Measurements from ENCODE around the gene TP53INP2. TPM values are rescaled to one million over a fixed set of nuclear protein-coding genes. Genes with fewer than 3 reads are reported as not detected.

TP53INP2 gene
- total and polyA plus RNA-seq, 9 of the 15 experiments (the other 6 are each of a cell fraction or from before 2014, with no cell fraction given): 0.43 to 5.0 (median 1.3) TPM

DNA sequence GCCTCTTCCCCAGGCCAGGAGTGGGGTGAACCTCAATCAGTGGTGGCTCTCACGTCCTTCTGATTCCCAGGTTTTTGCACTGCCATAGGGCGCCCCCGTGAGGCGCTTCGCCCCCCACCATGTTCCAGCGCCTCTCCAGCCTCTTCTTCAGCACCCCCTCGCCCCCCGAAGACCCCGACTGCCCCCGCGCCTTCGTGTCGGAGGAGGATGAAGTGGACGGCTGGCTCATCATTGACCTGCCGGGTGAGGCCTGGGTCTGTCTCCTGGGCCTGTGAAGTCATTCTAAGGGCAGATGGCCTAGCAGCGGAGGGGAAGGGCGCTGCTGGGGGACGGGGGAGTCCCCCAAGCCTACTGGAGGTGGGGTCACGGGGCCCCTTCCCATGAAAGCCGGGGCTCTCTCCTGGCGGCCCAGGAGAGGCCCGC is 4.5 kb downstream of the TP53INP2 start (continued):
- TF ChIP-seq, protein P1, sequence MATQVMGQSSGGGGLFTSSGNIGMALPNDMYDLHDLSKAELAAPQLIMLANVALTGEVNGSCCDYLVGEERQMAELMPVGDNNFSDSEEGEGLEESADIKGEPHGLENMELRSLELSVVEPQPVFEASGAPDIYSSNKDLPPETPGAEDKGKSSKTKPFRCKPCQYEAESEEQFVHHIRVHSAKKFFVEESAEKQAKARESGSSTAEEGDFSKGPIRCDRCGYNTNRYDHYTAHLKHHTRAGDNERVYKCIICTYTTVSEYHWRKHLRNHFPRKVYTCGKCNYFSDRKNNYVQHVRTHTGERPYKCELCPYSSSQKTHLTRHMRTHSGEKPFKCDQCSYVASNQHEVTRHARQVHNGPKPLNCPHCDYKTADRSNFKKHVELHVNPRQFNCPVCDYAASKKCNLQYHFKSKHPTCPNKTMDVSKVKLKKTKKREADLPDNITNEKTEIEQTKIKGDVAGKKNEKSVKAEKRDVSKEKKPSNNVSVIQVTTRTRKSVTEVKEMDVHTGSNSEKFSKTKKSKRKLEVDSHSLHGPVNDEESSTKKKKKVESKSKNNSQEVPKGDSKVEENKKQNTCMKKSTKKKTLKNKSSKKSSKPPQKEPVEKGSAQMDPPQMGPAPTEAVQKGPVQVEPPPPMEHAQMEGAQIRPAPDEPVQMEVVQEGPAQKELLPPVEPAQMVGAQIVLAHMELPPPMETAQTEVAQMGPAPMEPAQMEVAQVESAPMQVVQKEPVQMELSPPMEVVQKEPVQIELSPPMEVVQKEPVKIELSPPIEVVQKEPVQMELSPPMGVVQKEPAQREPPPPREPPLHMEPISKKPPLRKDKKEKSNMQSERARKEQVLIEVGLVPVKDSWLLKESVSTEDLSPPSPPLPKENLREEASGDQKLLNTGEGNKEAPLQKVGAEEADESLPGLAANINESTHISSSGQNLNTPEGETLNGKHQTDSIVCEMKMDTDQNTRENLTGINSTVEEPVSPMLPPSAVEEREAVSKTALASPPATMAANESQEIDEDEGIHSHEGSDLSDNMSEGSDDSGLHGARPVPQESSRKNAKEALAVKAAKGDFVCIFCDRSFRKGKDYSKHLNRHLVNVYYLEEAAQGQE (IDR thresholded peaks at IDR 0.05; ENCODE audit: borderline replicate concordance): peak; percentile 26; the same call in 1 of the 2 replicates
- TF ChIP-seq, protein P1 (CRISPR knock-in tag; IDR thresholded peaks at IDR 0.05; ENCODE audit: low read depth): no peak
- TF ChIP-seq FOXA3 (CRISPR knock-in tag; conservative IDR thresholded peaks at IDR 0.05 in 1 of 2, IDR thresholded peaks at IDR 0.05 in 1 of 2) (no peak), CSDE1 (IDR thresholded peaks at IDR 0.05) (no peak), YY1 (IDR thresholded peaks at IDR 0.05; ENCODE audit: borderline replicate concordance in 1 of 3, control insufficient read depth in 1 of 3, extremely low read depth in 1 of 3, insufficient read depth in 3 of 3, insufficient read length in 1 of 3, insufficient replicate concordance in 2 of 3, low read depth in 1 of 3, low read length in 2 of 3) (peak in 2 of 3 experiments; percentile 2 to 15)
- TF ChIP-seq, protein P2, sequence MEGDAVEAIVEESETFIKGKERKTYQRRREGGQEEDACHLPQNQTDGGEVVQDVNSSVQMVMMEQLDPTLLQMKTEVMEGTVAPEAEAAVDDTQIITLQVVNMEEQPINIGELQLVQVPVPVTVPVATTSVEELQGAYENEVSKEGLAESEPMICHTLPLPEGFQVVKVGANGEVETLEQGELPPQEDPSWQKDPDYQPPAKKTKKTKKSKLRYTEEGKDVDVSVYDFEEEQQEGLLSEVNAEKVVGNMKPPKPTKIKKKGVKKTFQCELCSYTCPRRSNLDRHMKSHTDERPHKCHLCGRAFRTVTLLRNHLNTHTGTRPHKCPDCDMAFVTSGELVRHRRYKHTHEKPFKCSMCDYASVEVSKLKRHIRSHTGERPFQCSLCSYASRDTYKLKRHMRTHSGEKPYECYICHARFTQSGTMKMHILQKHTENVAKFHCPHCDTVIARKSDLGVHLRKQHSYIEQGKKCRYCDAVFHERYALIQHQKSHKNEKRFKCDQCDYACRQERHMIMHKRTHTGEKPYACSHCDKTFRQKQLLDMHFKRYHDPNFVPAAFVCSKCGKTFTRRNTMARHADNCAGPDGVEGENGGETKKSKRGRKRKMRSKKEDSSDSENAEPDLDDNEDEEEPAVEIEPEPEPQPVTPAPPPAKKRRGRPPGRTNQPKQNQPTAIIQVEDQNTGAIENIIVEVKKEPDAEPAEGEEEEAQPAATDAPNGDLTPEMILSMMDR (IDR thresholded peaks at IDR 0.05 in 2 of 3, conservative IDR thresholded peaks at IDR 0.05 in 1 of 3; ENCODE audit: insufficient read depth in 2 of 3, low read depth in 1 of 3, low read length in 3 of 3): peak; percentile 54 to 70 (median 66)
- TF ChIP-seq, protein P3, sequence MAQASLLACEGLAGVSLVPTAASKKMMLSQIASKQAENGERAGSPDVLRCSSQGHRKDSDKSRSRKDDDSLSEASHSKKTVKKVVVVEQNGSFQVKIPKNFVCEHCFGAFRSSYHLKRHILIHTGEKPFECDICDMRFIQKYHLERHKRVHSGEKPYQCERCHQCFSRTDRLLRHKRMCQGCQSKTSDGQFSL (CRISPR knock-in tag; IDR thresholded peaks at IDR 0.05): peak; percentile 45; the same call in 1 of the 2 replicates
- TF ChIP-seq, protein P3 (tag; IDR thresholded peaks at IDR 0.05): no peak
